SK-N-SH treated with all-trans-retinoic acid at 6 μM for 48 hours (cell line): ENCODE data around the gene ERAP2.

ENCODE experiments used
- ATAC-seq: fragments of 200-7000 bp; cut with Tn5 transposase; 3 replicates; pipeline ENCODE4 v1.9.1; 2020; ENCODE audit warnings: mild to moderate bottlenecking, moderate library complexity
- ARNTL ChIP-seq: fragments of 450-650 bp; formaldehyde crosslinking; IDR thresholded peaks from 2 replicates; pipeline ENCODE4 v1.5.0; 2020; ENCODE audit warnings: low read depth, mild to moderate bottlenecking, moderate library complexity, borderline replicate concordance
- CSRNP3 ChIP-seq: fragments of 250-450 bp; sonication (Bioruptor Pico); IDR thresholded peaks from 2 replicates; pipeline ENCODE4 v1.5.1; 2021; ENCODE audit warnings: mild to moderate bottlenecking, moderate library complexity
- GLIS3 ChIP-seq: fragments of 250-450 bp; sonication (Bioruptor Pico); IDR thresholded peaks from 2 replicates; pipeline ENCODE4 v1.5.0; 2020; ENCODE audit warnings: mild to moderate bottlenecking, moderate library complexity
- ISL1 ChIP-seq: fragments of 250-450 bp; sonication (Bioruptor Pico); IDR thresholded peaks from 2 replicates; pipeline ENCODE4 v2.1.2; 2022; ENCODE audit warnings: mild to moderate bottlenecking, moderate library complexity
- OSR1 ChIP-seq: fragments of 250-450 bp; sonication (Bioruptor Pico); IDR thresholded peaks from 2 replicates; pipeline ENCODE4 v1.8.0; 2022; ENCODE audit warnings: moderate library complexity, mild to moderate bottlenecking, inconsistent platforms
- PATZ1 ChIP-seq: fragments of 250-450 bp; sonication (Bioruptor Pico); IDR thresholded peaks from 2 replicates; pipeline ENCODE4 v1.8.0; 2020; ENCODE audit warnings: mild to moderate bottlenecking, moderate library complexity, borderline replicate concordance
- RARB ChIP-seq: fragments of 250-450 bp; sonication (Bioruptor Pico); IDR thresholded peaks from 2 replicates; pipeline ENCODE4 v1.8.0; 2021; ENCODE audit warnings: mild to moderate bottlenecking, moderate library complexity
- SNAI2 ChIP-seq: fragments of 250-450 bp; sonication (Bioruptor Pico); IDR thresholded peaks from 2 replicates; pipeline ENCODE4 v1.5.0; 2020; ENCODE audit warnings: mild to moderate bottlenecking, moderate library complexity
- TCF4 ChIP-seq: fragments of 250-450 bp; sonication (Bioruptor Pico); IDR thresholded peaks from 2 replicates; pipeline ENCODE4 v1.8.0; 2021; ENCODE audit warnings: mild to moderate bottlenecking, moderate library complexity, borderline replicate concordance
- TOX ChIP-seq: fragments of 250-450 bp; sonication (Bioruptor Pico); IDR thresholded peaks from 2 replicates; pipeline ENCODE4 v1.8.0; 2021; ENCODE audit warnings: mild to moderate bottlenecking, moderate library complexity, borderline replicate concordance
- TSHZ2 ChIP-seq: fragments of 250-450 bp; sonication (Bioruptor Pico); IDR thresholded peaks from 2 replicates; pipeline ENCODE4 v1.5.0; 2020; ENCODE audit warnings: mild to moderate bottlenecking, moderate library complexity
- ZC3H10 ChIP-seq: fragments of 250-450 bp; sonication (Bioruptor Pico); IDR thresholded peaks from 2 replicates; pipeline ENCODE4 v1.5.1; 2021; ENCODE audit warnings: mild to moderate bottlenecking, moderate library complexity
- ZFP3 ChIP-seq: fragments of 250-450 bp; sonication (Bioruptor Pico); IDR thresholded peaks from 2 replicates; pipeline ENCODE4 v1.5.0; 2020; ENCODE audit warnings: mild to moderate bottlenecking, moderate library complexity
- ZNF565 ChIP-seq: fragments of 450-650 bp; formaldehyde crosslinking; conservative IDR thresholded peaks from 2 replicates; pipeline ENCODE4 v1.5.0; 2020; ENCODE audit warnings: low read depth, mild to moderate bottlenecking, moderate library complexity
- ZNF70 ChIP-seq: fragments of 450-650 bp; formaldehyde crosslinking; IDR thresholded peaks from 2 replicates; pipeline ENCODE4 v1.5.0; 2020; ENCODE audit warnings: mild to moderate bottlenecking, moderate library complexity
- ZNF8 ChIP-seq: fragments of 450-650 bp; formaldehyde crosslinking; IDR thresholded peaks from 2 replicates; pipeline ENCODE4 v1.5.0; 2020; ENCODE audit warnings: mild to moderate bottlenecking, moderate library complexity

ERAP2 gene

GRCh38 chr5:96863949-96864584, 12.2 kb upstream of the ERAP2 start:
- no peak for TF ChIP-seq ZC3H10 (CRISPR knock-in tag)
- TF ChIP-seq CSRNP3 = no peak
- no peak for TF ChIP-seq TSHZ2
- no peak for TF ChIP-seq GLIS3 (CRISPR knock-in tag)
- TF ChIP-seq ISL1 (CRISPR knock-in tag) = no peak
- no peak for TF ChIP-seq SNAI2
- TF ChIP-seq ARNTL (CRISPR knock-in tag) = no peak
- TF ChIP-seq ZNF8 (CRISPR knock-in tag) = no peak

DNA sequence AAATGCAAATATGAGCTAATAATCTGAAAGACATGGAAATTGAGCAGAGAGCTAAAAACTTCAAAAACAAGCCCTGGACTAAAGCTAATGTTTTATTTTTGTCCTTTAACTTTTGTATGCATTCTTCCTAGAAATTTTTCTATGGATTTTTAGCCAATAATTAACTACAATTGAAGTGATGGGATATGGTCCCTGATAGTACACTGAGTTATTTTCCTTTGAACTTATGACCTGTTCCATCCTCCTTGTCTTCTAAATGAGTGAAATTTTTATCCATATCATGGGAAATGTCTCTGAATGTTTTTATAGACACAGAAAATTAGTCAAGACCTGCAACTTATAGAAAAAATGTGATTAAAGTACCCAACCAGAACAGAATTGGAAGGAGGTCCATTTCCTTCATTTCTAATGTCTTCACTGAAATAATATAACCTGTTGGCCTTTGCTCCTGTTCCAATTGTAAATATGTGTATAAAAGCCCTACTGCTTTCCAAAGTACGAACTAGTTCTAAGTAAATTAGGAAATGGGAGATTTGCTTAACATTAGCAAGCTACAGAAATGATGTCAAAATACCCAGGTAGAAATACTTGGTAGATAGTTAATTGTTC, 11.3 kb upstream of the ERAP2 start:
- no peak for ATAC-seq
- no peak for TF ChIP-seq ZNF70
- TF ChIP-seq GLIS3 (CRISPR knock-in tag) = no peak

More at GRCh38 chr5:96863949-96864584, 12.2 kb upstream of the ERAP2 start:
- ATAC-seq = no peak

- ATAC-seq = peak; percentile 99
- no peak for TF ChIP-seq ZNF70
- TF ChIP-seq TOX (CRISPR knock-in tag) = no peak
- no peak for TF ChIP-seq PATZ1
- TF ChIP-seq ZC3H10 (CRISPR knock-in tag) = no peak
- TF ChIP-seq RARB (CRISPR knock-in tag) = no peak
- no peak for TF ChIP-seq TCF4 (CRISPR knock-in tag)
- TF ChIP-seq OSR1 (CRISPR knock-in tag) = no peak
- no peak for TF ChIP-seq TSHZ2
- TF ChIP-seq ZFP3 (CRISPR knock-in tag) = no peak
- TF ChIP-seq SNAI2 = no peak
- TF ChIP-seq ZNF565 (CRISPR knock-in tag) = no peak
Measured at GRCh38 chr5:96868603-96869371, 7.5 kb upstream of the ERAP2 start.

GRCh38 chr5:96869372-96869641, 7.0 kb upstream of the ERAP2 start:
- TF ChIP-seq TCF4 (CRISPR knock-in tag) (no peak), OSR1 (CRISPR knock-in tag) (no peak)
- ATAC-seq = no peak
